Caki2 (cell line): Measurements from ENCODE around the gene PAPSS2. TPM values are rescaled to one million over a fixed set of nuclear protein-coding genes. Genes with fewer than 3 reads are reported as not detected.
"Not testable (repeated sequence)": the region's sequence is repeated elsewhere in the genome, so short reads cannot be mapped to it uniquely, and the experiment has no call there.

Experiments used
- DNase-seq: peaks from one replicate; pipeline ENCODE4 v3.0.0-alpha.2; 2015; ENCODE audit warnings: low read depth
- in situ Hi-C: cut with HindIII; loops from 2 replicates; pipeline ENCODE4 v1.10.0; 2016; ENCODE audit warnings: low sequenced_read_pairs, low pct_unique_long_range_greater_than_20kb, mixed read lengths
- total RNA-seq: library from RNA; depleted of rRNA; stranded (reverse); fragments of >200 nt; shearing (Covaris generic); gene quantifications from 2 replicates; pipeline ENCODE4 v1.2.3, GENCODE V29; 2014; ENCODE audit warnings: low replicate concordance

Gene PAPSS2
- total RNA-seq, 1 experiment from 2014 or later: 83.8 TPM

DNA sequence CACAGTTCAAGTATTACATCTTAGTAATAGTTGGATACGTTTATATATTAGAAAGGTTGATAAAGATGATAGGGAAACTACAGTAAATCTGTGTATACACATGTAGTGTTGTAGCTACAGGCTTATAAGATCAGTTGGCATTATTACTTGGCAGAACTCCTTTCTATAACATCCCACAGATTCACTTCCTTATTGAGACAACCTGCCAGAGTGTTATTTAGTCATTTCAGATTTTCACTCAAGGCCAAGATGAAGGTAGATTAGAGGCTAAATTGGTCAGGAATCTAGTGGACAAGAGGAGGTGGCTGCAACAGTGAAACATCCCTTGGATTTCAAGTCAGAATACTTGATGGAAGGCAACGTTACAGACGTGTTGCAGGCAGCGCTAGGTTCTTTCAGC lies 63.0 kb downstream of the PAPSS2 start:
- no peak for DNase-seq
- in situ Hi-C loops: no loop called here

DNA sequence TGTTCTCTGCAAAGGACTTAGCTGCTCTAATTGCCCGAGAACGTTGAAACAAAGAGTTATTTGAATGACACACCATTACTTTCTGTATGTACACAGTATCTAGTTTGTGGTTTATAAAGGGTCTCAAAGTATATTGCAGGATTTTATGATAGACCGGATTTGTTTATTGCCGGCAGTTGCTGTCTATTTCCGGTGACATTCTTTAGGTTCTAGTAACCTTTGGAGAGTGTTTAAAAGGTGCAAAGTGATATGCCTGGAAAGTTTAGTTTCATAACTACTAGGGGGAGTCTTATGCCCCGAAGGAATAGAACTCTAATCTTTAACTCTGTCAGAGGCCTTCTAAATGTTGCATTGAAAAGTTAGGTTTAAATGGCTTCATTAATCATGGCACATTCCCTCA lies 63.8 kb downstream of the PAPSS2 start:
- DNase-seq: no peak
- in situ Hi-C loops: no loop called here

DNA sequence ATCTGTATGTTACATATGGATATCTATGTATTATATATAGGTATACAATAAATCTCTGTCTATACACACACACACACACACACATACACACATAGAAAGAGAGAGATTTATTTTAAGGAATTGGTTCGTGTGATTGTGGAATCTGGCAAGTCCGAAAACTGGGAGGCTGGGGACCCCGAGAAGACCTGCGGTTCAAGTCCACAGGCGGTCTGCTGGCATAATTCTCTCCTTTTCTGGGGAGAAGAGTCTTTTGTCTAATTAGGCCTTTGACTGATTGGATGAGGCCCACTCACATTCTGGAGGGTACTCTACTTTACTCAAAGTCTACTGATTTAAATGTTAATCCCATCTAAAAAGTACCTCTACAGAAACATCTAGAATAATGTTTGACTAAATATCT lies 65.1 kb downstream of the PAPSS2 start:
- DNase-seq: no peak
- in situ Hi-C loops: no loop called here

DNA sequence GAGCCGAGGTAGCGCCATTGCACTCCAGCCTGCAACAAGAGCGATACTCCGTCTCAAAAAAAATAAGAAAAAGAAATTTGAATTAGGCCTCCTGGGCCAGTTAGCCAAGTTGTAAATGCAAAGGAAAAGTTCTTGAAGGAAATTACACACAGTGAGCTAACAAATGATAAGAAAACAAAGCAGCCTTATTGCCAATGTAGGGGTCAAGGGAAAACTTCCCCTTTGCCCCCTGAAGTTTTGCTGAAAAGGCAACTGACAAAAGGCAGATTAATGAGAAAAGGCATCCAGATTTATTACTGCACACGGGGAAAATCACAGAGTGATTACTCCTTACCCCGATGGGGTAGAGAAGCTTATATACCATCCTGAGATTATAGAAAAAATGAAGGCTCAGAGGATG lies 70.3 kb downstream of the PAPSS2 start:
- in situ Hi-C loops: loop anchor here (10.0 kb wide), 1 partner anchor 85 kb away; the partner anchor contains the start of gene ATAD1
- no peak for DNase-seq

DNA sequence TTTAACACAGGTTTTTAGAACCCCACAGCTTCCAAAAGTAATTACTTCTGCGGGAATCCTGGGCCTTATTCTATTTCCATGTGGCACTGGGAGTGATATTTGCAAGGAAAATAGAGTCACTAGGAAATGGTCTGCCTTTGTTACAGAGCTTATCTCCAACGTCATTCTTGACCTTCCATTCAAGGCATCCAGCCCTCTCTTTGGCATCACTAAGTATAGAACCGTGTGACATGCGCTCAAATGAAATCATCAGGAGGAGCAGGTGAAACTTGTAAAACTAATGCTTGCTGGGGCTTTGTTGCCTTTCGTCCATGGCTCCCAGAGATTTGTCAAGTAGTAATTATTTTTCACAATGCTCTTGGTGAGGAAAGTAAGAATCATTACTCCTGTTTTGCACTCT lies 73.4 kb downstream of the PAPSS2 start:
- no peak for DNase-seq
- in situ Hi-C loops: loop anchor here (10.0 kb wide), 1 partner anchor 82 kb away; the partner anchor contains the start of gene ATAD1

DNA sequence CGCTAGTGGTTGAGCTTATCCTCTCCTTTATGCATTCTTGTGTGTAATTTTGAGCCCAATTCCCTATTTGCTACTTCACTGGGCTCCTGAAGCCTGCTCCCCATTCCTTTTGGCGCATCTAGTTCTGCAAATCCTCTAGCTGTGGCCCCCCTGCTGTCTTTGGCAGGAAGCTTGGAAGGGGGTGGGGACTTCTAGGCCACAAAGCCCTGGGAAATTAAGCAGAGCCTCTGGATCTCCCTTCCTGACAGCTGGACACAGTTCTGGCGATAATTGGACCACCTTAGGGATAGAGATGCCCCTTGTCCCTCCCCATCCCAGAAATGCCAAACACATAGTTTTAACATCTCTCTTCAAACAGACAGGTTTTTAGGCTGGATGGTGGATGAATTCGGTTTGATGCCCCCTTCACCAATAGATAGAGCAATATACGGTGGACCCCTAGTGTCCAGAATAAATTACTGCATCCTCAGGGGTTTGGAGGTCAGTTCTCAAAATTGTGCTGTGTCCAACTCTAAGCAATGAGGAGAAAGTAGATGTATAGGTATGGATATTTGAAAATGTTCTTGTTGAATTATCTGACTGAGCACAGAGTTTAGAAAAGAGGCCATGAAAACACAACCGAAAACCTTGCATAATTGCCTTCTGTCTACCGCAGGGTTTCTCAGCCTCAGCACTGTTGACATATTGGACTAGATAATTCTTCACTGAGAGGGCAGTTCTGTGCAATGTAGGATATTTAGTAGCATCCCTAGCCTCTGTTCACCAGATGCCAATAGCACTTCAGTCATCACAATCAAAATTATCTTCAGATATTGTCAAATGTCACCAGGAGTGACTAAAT lies 75.5 kb downstream of the PAPSS2 start:
- in situ Hi-C loops: loop anchor here (10.0 kb wide), 1 partner anchor 80 kb away; the partner anchor contains the start of gene ATAD1
- DNase-seq: peak; percentile 49

DNA sequence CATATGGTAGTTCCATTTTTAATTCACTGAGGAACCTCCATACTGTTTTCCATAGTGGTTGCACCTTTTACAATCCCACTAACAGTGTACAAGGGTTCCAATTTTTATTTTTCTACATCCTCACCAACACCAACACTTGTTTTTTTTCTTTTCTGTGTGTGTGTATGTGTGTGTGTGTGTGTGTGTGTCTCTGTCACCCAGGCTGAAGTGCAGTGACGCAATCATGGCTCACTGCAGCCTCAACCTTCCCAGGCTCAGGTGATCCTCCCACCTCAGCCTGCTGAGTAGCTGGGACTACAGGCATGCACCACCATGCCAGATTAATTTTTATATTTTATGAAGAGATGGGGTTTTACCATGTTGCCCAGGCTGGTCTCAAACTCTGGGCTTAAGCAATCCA lies 78.6 kb downstream of the PAPSS2 start:
- not testable (repeated sequence) for DNase-seq
- in situ Hi-C loops: loop anchor here (10.0 kb wide), 1 partner anchor 77 kb away; the partner anchor contains the start of gene ATAD1

DNA sequence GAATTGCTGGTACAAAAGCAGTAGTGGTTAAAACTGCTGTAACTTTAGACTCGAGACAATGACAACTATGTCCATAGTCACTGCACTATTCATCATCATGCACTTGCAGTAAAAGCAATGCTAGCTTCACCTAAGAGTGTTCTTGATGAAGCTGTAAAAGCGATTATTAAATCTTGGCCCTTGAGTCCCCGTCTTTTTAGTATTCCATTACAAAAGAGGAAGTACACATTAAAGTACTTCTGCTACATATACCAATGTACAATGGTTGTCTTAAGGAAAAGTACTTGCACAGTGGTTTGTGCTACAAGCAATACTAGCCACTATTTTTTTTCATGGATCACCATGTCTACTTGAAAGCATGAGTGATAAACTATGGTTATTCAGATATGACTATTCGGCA lies 80.0 kb downstream of the PAPSS2 start:
- in situ Hi-C loops: loop anchor here (10.0 kb wide), 1 partner anchor 75 kb away; the partner anchor contains the start of gene ATAD1
- DNase-seq: no peak

DNA sequence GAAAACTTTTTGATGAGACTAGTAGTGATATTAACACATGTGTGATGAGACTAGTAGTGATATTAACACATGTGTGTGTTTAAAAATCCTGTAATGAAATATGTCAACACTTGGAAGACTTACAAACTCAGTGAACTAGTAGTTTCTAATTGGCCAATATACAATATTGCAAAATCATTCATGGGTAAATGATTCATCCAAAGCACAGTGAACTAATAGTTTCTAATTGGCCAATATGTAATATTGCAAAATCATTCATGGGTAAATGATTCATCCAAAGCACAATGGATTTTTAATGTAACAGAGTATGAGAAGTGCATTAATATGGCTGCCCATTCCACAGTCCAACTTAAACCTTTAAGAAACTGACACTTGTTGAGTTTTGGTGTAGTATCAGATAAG lies 80.6 kb downstream of the PAPSS2 start:
- in situ Hi-C loops: no loop called here
- DNase-seq: no peak

DNA sequence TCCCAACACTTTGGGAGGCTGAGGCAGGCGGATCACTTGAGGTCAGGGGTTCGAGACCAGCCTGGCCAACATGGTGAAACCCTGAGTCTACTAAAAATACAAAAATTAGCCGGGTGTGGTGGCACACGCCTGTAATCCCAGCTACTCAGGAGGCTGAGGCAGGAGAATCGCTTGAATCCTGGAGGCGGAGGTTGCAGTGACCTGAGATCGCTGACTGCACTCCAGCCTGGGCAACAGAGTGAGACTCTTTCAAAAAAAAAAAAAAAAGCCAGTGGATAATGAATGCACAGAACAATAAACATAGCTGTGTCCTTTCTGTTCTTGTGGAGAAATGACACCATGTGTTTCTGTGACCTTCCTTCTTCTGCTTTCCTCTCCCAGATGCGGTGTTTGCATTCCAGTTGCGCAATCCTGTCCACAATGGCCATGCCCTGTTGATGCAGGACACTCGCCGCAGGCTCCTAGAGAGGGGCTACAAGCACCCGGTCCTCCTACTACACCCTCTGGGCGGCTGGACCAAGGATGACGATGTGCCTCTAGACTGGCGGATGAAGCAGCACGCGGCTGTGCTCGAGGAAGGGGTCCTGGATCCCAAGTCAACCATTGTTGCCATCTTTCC lies 83.4 kb downstream of the PAPSS2 start:
- in situ Hi-C loops, DNase-seq: not testable (repeated sequence)

DNA sequence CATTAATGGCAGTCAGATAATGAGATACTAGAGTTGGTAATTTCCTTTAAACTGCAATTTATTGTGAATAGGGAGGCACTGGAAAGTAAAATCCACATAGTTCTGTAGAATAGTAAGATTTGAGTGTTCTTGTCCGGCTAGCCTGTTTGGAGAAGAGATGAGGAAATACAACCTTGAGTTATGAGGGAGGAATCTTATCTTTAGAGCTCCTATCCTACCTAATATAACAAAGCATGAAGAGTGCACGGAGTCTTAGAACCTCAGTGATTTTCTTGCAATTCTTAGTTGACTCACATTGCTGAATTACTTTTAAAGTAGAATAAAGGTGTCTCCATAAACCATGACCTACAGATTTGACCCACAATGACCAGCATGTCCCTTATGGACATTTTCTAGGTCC lies 84.9 kb downstream of the PAPSS2 start:
- in situ Hi-C loops: no loop called here
- DNase-seq: no peak

DNA sequence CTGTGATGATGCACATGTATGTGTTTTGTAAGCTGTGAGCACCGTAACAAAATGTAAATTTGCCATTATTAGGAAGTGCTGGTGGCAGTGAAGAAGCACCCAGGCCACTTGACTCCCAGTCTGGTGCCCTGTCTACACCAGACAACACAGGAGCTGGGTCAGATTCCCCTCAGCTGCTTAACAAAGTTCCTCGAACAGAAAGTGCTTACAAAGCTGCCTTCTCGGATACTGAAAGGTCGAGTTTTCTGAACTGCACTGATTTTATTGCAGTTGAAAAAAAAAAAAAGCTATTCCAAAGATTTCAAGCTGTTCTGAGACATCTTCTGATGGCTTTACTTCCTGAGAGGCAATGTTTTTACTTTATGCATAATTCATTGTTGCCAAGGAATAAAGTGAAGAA lies 87.2 kb downstream of the PAPSS2 start:
- in situ Hi-C loops: no loop called here
- no peak for DNase-seq

DNA sequence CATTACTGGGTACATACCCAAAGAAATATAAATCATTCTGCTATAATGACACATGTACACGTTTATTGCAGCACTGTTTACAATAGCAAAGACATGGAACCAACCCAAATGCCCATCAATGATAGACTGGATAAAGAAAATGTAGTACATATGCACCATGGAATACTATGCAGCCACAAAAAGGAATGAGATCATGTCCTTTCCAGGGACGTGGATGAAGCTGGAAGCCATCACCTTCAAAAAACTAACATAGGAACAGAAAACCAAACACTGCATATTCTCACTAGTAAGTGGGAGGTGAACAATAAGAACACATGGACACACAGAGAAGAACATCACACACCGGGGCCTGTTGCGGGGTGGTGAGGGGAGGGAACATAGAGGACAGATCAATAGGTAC lies 88.6 kb downstream of the PAPSS2 start:
- DNase-seq, in situ Hi-C loops: not testable (repeated sequence)

DNA sequence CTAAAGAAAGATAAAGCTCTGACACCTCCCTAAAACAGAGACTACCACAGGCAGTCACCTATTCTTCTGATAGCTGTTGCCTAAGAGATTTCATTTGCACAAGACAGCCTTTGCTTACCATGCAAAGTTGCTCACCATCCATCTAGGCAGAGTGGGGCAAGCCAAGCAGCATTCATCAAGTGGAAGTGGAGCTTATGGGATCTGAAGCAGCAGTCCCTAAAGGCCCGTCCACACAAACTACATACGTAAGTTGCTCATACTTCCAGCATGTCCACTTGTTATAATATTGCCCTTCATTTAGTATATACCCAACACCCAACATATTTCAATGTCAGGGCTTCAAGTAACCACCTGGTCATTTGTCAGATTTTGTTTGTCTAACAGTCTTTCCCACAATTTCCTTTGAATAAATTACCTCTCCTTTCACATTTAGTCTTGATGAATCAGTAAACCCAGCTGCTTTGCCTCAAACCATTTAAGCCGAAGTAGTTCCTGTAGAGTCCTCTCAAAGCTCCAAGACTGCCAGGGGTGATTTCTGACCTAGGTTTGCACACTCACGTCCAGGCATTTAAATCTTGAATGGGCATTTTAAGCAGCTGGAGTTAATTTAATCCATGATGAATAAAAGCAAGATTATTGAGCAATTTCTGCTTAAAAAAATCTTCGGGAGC lies 90.5 kb downstream of the PAPSS2 start:
- peak; percentile 21 for DNase-seq
- in situ Hi-C loops: no loop called here

DNA sequence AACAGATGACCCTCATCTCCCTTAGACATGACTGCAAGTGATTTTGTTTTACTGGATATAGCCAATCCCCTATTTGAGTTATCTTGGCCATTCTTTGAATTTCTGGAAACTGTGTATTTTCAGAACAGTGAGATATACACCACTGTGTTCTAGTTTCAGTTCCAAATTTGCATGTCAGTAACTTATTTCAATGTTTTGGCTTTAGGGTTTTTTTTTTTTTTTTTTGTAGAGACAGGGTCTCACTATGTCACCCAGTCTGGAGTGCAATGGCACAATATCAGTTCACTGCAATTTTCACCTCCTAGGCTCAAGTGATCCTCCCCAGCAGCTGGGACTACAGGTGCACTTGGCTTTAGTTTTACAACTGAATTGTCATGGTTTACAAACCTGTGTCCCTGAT lies 91.1 kb downstream of the PAPSS2 start:
- DNase-seq: no peak
- in situ Hi-C loops: no loop called here

DNA sequence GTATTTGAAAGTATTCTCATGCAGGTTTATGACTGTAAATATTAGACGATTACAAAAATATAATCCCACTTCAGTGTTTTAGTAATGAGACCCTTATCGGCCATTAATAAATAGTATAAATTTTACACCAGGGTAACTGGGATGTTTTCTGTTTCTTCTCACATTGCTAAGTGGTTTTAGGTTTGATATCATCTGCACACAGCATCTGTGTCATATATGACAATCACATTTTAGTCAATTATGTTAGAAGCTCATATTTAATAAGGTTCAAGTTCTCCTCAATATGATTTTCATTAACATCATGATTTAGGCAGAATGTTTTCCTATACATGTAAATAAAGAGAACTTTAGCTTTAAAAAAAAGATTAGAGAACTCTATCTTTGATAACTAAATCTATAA lies 91.6 kb downstream of the PAPSS2 start:
- no peak for DNase-seq
- in situ Hi-C loops: no loop called here

DNA sequence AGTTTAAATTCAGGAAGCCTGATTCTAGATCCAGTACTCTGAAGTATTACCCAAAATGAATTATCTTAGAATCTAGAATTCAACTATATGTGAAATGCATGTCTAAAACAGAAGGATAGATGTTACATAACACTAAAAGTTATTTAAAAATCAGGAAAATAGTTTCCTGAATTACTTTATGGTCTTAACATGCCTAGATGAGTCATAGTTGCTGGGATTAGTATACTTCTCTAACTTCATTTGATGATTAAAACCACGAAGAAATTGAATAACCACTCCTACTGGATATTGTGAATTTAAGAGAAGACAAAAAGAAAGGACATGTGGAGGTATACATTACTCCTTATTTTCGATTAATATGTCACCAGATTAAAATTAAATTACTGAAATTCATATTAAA lies 92.9 kb downstream of the PAPSS2 start:
- in situ Hi-C loops: no loop called here
- DNase-seq: no peak

DNA sequence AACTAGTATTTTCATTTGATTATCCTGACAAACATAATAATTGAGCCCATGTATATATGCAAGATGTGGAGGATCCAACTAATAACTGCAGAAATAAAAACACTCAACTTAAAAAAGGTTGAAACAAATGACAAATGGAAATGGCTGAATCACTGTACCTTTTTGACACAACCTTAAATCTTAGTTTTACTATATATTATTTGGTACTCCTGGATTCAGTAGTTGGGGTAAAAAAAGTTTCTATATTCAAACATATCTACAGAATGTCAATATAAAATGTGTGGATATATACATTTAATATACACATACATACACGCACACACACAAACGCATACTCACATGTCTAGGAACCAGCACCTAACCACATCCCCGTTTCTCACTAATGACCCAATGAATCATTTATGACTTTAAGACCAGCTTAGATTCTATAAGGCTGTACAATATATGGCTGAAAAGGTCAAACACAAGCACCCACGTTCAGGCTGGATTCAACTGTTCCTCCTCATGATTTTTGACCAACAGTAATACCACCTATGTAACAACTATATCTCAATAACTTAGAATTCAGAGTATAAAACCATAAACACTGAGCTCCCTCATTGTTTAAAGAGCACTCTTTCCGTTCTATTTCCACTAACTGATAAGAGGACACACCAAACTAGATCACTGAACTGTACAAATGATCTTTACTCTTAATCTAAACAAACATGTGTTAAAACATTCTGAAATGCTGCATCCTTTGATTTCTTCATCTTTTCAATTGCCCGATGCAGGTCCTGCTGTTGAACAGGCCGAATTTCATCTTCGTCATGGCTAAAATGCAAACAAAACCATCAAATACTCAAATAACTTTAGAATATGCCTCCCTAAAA lies 94.6 kb downstream of the PAPSS2 start:
- in situ Hi-C loops: no loop called here
- DNase-seq: no peak
